Measurements from ENCODE around the gene PSMD8.

GRCh38 chr19:38370299-38370698 is 4.1 kb upstream of the PSMD8 start:
- TF ChIP-seq POLR2A (IDR thresholded peaks at IDR 0.05): no peak
- no peak for TF ChIP-seq CTCF (IDR thresholded peaks at IDR 0.05 in 4 of 5, conservative IDR thresholded peaks at IDR 0.05 in 1 of 5)
